ENCODE results near the gene GAB1.

Gene GAB1

DNA sequence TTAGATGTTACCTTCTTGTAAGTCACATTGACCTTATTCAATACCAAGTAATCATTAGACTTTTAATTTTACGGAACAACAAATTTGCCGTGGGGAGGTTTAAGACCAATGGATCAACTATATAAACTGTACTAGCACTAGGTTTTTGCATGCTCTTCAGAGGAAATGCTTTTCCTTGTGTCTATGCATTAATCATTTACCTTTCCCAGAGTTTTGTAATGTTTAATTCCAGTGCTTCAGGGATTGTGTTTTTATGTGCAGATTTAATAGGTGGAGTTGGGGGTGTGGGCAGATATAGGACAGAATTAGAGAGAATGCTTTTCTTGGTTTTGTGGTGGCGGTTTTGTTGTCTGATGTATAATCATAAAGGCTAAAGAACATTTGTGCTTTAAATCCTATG, 100.8 kb downstream of the GAB1 start:
- TF ChIP-seq BACH2 (CRISPR knock-in tag; IDR thresholded peaks at IDR 0.05; ENCODE audit: borderline replicate concordance): no peak
- no peak for TF ChIP-seq PPARA (CRISPR knock-in tag; IDR thresholded peaks at IDR 0.05; ENCODE audit: borderline replicate concordance)
- no peak for TF ChIP-seq SNAI2 (CRISPR knock-in tag; IDR thresholded peaks at IDR 0.05)
- no peak for TF ChIP-seq ESRRG (CRISPR knock-in tag; IDR thresholded peaks at IDR 0.05)
- no peak for TF ChIP-seq RARB (CRISPR knock-in tag; IDR thresholded peaks at IDR 0.05)
- no peak for TF ChIP-seq ISL1 (CRISPR knock-in tag; IDR thresholded peaks at IDR 0.05)
- no peak for TF ChIP-seq ZFP3 (CRISPR knock-in tag; IDR thresholded peaks at IDR 0.05)
- TF ChIP-seq, protein P1, sequence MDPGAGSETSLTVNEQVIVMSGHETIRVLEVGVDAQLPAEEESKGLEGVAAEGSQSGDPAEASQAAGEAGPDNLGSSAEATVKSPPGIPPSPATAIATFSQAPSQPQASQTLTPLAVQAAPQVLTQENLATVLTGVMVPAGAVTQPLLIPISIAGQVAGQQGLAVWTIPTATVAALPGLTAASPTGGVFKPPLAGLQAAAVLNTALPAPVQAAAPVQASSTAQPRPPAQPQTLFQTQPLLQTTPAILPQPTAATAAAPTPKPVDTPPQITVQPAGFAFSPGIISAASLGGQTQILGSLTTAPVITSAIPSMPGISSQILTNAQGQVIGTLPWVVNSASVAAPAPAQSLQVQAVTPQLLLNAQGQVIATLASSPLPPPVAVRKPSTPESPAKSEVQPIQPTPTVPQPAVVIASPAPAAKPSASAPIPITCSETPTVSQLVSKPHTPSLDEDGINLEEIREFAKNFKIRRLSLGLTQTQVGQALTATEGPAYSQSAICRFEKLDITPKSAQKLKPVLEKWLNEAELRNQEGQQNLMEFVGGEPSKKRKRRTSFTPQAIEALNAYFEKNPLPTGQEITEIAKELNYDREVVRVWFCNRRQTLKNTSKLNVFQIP (CRISPR knock-in tag; IDR thresholded peaks at IDR 0.05; ENCODE audit: borderline replicate concordance, low read depth): no peak
- no peak for ATAC-seq

DNA sequence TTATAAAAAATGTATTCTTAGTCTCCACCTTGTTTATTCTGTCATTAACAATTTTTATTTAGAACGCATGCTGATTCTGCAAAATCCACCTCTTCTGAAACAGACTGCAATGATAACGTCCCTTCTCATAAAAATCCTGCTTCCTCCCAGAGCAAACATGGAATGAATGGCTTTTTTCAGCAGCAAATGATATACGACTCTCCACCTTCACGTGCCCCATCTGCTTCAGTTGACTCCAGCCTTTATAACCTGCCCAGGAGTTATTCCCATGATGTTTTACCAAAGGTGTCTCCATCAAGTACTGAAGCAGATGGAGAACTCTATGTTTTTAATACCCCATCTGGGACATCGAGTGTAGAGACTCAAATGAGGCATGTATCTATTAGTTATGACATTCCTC, 101.3 kb downstream of the GAB1 start:
- no peak for ATAC-seq
- TF ChIP-seq ZNF8 (CRISPR knock-in tag; IDR thresholded peaks at IDR 0.05): no peak
- no peak for TF ChIP-seq ZNF70 (CRISPR knock-in tag; IDR thresholded peaks at IDR 0.05)
- no peak for TF ChIP-seq PPARA (CRISPR knock-in tag; IDR thresholded peaks at IDR 0.05; ENCODE audit: borderline replicate concordance)
- no peak for TF ChIP-seq RARB (CRISPR knock-in tag; IDR thresholded peaks at IDR 0.05)
- TF ChIP-seq CSDC2 (CRISPR knock-in tag; IDR thresholded peaks at IDR 0.05): no peak
- TF ChIP-seq, protein P2, sequence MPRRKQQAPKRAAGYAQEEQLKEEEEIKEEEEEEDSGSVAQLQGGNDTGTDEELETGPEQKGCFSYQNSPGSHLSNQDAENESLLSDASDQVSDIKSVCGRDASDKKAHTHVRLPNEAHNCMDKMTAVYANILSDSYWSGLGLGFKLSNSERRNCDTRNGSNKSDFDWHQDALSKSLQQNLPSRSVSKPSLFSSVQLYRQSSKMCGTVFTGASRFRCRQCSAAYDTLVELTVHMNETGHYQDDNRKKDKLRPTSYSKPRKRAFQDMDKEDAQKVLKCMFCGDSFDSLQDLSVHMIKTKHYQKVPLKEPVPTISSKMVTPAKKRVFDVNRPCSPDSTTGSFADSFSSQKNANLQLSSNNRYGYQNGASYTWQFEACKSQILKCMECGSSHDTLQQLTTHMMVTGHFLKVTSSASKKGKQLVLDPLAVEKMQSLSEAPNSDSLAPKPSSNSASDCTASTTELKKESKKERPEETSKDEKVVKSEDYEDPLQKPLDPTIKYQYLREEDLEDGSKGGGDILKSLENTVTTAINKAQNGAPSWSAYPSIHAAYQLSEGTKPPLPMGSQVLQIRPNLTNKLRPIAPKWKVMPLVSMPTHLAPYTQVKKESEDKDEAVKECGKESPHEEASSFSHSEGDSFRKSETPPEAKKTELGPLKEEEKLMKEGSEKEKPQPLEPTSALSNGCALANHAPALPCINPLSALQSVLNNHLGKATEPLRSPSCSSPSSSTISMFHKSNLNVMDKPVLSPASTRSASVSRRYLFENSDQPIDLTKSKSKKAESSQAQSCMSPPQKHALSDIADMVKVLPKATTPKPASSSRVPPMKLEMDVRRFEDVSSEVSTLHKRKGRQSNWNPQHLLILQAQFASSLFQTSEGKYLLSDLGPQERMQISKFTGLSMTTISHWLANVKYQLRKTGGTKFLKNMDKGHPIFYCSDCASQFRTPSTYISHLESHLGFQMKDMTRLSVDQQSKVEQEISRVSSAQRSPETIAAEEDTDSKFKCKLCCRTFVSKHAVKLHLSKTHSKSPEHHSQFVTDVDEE (CRISPR knock-in tag; IDR thresholded peaks at IDR 0.05): no peak
- no peak for TF ChIP-seq TOX (CRISPR knock-in tag; IDR thresholded peaks at IDR 0.05; ENCODE audit: borderline replicate concordance)
- no peak for TF ChIP-seq GLIS3 (CRISPR knock-in tag; IDR thresholded peaks at IDR 0.05)
- TF ChIP-seq, protein P1 (CRISPR knock-in tag; IDR thresholded peaks at IDR 0.05; ENCODE audit: borderline replicate concordance, low read depth): no peak
- TF ChIP-seq BACH2 (CRISPR knock-in tag; IDR thresholded peaks at IDR 0.05; ENCODE audit: borderline replicate concordance): no peak
- TF ChIP-seq ISL1 (CRISPR knock-in tag; IDR thresholded peaks at IDR 0.05): no peak
- TF ChIP-seq, protein P3, sequence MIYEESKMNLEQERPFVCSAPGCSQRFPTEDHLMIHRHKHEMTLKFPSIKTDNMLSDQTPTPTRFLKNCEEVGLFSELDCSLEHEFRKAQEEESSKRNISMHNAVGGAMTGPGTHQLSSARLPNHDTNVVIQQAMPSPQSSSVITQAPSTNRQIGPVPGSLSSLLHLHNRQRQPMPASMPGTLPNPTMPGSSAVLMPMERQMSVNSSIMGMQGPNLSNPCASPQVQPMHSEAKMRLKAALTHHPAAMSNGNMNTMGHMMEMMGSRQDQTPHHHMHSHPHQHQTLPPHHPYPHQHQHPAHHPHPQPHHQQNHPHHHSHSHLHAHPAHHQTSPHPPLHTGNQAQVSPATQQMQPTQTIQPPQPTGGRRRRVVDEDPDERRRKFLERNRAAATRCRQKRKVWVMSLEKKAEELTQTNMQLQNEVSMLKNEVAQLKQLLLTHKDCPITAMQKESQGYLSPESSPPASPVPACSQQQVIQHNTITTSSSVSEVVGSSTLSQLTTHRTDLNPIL (CRISPR knock-in tag; IDR thresholded peaks at IDR 0.05; ENCODE audit: low read depth): no peak
- TF ChIP-seq ARNTL (CRISPR knock-in tag; IDR thresholded peaks at IDR 0.05; ENCODE audit: borderline replicate concordance, low read depth): no peak

DNA sequence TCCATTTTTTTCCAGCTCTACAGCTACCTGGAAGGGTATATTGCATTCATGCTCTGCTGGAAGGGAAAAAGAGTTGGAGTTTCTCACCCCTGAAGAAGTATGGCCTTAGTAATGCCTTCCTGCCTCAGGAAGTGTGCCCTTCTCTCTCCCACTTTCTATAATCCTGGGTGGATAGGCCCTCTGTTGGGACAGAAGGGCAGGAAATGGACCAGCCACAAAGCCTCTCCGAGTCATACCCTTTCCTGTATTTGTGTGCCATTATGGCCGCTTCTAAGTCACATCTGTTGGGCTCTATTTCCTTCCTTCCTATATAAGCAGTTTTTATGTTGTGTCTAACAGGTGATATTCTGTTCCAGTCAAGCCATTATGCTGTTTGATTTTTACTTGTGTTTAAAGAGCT, 102.0 kb downstream of the GAB1 start:
- no peak for ATAC-seq
- no peak for TF ChIP-seq ZNF565 (CRISPR knock-in tag; conservative IDR thresholded peaks at IDR 0.05; ENCODE audit: low read depth)
- no peak for TF ChIP-seq BACH2 (CRISPR knock-in tag; IDR thresholded peaks at IDR 0.05; ENCODE audit: borderline replicate concordance)
- no peak for TF ChIP-seq ARNTL (CRISPR knock-in tag; IDR thresholded peaks at IDR 0.05; ENCODE audit: borderline replicate concordance, low read depth)
- no peak for TF ChIP-seq ZFP3 (CRISPR knock-in tag; IDR thresholded peaks at IDR 0.05)
- TF ChIP-seq, protein P4, sequence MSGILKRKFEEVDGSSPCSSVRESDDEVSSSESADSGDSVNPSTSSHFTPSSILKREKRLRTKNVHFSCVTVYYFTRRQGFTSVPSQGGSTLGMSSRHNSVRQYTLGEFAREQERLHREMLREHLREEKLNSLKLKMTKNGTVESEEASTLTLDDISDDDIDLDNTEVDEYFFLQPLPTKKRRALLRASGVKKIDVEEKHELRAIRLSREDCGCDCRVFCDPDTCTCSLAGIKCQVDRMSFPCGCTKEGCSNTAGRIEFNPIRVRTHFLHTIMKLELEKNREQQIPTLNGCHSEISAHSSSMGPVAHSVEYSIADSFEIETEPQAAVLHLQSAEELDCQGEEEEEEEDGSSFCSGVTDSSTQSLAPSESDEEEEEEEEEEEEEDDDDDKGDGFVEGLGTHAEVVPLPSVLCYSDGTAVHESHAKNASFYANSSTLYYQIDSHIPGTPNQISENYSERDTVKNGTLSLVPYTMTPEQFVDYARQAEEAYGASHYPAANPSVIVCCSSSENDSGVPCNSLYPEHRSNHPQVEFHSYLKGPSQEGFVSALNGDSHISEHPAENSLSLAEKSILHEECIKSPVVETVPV (CRISPR knock-in tag; IDR thresholded peaks at IDR 0.05): no peak
- TF ChIP-seq, protein P1 (CRISPR knock-in tag; IDR thresholded peaks at IDR 0.05; ENCODE audit: borderline replicate concordance, low read depth): no peak
- TF ChIP-seq ISL1 (CRISPR knock-in tag; IDR thresholded peaks at IDR 0.05): no peak
- TF ChIP-seq, protein P5, sequence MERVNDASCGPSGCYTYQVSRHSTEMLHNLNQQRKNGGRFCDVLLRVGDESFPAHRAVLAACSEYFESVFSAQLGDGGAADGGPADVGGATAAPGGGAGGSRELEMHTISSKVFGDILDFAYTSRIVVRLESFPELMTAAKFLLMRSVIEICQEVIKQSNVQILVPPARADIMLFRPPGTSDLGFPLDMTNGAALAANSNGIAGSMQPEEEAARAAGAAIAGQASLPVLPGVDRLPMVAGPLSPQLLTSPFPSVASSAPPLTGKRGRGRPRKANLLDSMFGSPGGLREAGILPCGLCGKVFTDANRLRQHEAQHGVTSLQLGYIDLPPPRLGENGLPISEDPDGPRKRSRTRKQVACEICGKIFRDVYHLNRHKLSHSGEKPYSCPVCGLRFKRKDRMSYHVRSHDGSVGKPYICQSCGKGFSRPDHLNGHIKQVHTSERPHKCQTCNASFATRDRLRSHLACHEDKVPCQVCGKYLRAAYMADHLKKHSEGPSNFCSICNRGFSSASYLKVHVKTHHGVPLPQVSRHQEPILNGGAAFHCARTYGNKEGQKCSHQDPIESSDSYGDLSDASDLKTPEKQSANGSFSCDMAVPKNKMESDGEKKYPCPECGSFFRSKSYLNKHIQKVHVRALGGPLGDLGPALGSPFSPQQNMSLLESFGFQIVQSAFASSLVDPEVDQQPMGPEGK (CRISPR knock-in tag; IDR thresholded peaks at IDR 0.05; ENCODE audit: borderline replicate concordance): no peak
- no peak for TF ChIP-seq CSDC2 (CRISPR knock-in tag; IDR thresholded peaks at IDR 0.05)
- TF ChIP-seq, protein P2 (CRISPR knock-in tag; IDR thresholded peaks at IDR 0.05): no peak
- TF ChIP-seq GLIS3 (CRISPR knock-in tag; IDR thresholded peaks at IDR 0.05): no peak
